Epithelial cell of esophagus (primary cell): ENCODE results near the gene CCSER2.
"Not testable (repeated sequence)": the region's sequence is repeated elsewhere in the genome, so short reads cannot be mapped to it uniquely, and the experiment has no call there.

Experiments used
- DNase-seq: peaks from one replicate; pipeline ENCODE4 v3.0.0; 2010; ENCODE audit warnings: low read depth
- H3K4me3 ChIP-seq: 2 replicates; pipeline ENCODE4 v1.5.1; 2011; ENCODE audit warnings: mild to moderate bottlenecking, low read length, control low read depth
- TF ChIP-seq, protein P1 (sequence below): IDR thresholded peaks from 2 replicates; pipeline ENCODE4 v1.5.1; 2011; ENCODE audit warnings: low read depth, mild to moderate bottlenecking, low read length, control low read depth, inconsistent platforms; ENCODE audit not compliant: insufficient read depth; ENCODE audit errors: missing control alignments

The CCSER2 gene

DNA sequence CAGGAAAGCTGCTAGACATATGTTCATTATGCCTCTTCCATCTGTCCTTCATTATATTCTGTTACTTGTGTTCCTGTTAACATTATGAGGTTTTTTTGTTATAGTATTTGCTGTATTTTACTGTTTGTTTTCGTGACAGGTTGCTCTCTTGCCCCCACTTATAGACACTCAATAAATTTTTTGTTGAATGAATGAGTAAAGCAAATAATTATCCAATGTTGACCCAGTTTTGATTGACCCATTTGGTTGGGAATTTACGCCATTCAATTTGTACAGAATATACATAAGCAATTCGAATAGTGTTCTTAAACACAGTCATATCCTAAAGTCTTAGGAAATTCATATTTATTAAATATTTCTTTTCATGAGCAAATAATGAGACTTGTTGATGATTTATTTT is 11.8 kb downstream of the CCSER2 start:
- DNase-seq = no peak
- H3K4me3 ChIP-seq = no peak overlapping the region
- TF ChIP-seq, protein P1, sequence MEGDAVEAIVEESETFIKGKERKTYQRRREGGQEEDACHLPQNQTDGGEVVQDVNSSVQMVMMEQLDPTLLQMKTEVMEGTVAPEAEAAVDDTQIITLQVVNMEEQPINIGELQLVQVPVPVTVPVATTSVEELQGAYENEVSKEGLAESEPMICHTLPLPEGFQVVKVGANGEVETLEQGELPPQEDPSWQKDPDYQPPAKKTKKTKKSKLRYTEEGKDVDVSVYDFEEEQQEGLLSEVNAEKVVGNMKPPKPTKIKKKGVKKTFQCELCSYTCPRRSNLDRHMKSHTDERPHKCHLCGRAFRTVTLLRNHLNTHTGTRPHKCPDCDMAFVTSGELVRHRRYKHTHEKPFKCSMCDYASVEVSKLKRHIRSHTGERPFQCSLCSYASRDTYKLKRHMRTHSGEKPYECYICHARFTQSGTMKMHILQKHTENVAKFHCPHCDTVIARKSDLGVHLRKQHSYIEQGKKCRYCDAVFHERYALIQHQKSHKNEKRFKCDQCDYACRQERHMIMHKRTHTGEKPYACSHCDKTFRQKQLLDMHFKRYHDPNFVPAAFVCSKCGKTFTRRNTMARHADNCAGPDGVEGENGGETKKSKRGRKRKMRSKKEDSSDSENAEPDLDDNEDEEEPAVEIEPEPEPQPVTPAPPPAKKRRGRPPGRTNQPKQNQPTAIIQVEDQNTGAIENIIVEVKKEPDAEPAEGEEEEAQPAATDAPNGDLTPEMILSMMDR = no peak

DNA sequence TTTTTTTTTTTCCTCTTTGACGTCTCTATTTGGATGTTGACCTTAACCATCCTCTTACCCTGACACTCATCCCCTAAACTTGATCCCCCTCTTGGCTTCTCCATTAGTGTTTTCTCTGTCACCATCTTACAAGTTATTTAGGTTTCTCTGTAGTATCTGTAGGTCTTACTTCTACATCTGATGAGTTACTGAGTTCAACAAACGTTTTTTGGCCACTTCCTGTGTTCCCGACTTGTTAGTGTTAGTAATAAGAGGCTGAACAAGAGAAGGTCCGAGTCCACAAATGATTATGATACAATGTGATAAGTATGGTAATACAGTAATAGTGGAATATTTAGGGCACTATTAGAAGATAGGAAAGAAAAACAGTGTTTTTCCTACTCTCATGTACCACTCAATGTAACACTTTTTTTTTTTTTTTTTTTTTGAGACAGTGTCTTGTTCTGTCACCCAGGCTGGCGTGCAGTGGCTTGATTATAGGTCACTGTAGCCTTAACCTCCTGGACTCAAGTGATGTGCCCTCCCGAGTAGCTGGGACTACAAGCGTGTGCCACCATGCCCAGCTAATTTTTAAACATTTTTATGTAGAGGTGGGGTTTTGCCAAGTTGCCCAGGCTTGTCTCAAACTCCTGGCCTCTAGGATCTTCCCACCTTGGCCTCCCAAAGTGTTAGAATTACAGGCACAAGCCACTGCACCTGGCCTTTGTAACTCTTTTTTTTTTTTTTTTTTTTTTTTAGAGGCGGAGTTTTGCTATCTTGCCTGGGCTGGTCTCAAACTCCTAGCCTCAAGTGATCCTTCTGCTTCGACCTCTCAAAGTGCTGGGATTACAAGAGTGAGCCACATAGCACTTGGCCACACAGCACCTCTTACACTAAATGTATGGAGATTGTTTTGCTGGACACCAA is 12.5 kb downstream of the CCSER2 start:
- DNase-seq = no peak
- TF ChIP-seq, protein P1 = no peak
- H3K4me3 ChIP-seq = no peak overlapping the region

DNA sequence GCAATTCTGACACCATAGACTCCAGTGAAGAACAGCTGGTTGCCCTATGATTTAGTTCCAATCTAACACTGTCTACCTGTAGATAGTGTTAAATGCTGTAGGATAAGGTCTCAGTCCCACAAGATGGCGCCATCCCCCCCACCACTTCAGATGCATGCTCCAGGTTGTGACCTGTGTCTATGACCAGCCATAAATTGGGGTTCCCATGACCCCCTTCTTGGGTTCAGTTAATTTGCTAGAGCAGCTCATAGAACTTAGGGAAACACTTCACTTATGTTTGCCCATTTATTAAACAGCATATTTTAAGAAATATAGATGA is 13.1 kb downstream of the CCSER2 start:
- DNase-seq = no peak
- H3K4me3 ChIP-seq = no peak overlapping the region
- TF ChIP-seq, protein P1 = no peak

DNA sequence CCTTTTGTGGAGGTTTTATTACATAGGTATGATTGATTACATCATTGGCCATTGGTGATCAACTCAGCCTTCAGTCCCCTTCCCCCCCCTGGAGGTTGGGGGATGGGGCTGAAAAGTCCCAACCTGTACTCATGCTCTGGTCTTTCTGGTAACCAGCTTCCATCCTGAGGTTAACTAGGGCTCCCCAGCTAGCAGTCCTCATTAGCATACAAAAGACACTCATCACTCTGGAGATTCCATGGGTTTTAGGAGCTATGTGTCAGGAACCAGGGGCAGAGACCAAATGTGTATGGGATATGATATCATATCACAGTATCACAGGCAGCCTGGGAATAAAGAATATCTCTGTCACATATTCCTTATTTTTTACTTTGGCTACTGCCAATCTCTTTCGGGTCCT is 13.6 kb downstream of the CCSER2 start:
- no peak overlapping the region for H3K4me3 ChIP-seq
- TF ChIP-seq, protein P1 = no peak
- DNase-seq = no peak

DNA sequence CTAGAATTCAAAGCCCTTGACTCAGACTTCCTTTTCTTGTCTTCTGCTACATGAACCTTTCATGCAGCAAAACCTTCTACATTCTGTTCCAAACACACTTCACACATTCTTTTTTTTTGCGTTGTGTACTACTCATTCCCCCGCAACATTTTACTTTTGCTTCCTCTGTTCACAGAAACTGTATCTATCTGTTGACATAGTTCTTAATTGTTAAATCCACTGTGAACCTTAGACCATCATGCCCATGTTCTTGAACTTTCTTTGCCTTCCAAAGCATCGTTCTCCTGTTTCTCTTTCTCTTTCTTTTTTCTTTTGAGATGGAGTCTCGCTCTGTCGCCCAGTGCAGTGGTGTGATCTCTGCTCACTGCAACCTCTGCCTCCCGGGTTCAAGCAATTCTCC is 14.2 kb downstream of the CCSER2 start:
- DNase-seq = no peak
- TF ChIP-seq, protein P1 = no peak
- no peak overlapping the region for H3K4me3 ChIP-seq

DNA sequence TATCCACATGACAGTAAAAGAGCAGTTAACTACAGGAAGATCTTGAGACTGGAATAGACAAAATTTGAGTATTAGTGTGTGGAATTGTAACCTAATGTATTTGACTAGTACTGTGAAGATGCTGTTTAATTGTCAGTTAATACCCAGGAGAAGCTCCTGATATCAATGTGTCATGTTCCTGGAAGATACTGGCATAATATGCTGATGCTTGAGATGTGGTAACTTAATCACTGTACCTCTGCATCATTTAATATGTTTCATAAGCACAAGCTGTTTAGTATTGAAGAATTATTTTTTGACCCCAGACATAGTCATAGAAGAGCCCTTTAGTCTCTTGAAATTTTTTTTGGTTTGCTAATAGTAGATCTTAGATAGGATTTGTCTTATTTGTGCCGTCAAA is 15.4 kb downstream of the CCSER2 start:
- DNase-seq = no peak
- no peak overlapping the region for H3K4me3 ChIP-seq
- TF ChIP-seq, protein P1 = no peak

DNA sequence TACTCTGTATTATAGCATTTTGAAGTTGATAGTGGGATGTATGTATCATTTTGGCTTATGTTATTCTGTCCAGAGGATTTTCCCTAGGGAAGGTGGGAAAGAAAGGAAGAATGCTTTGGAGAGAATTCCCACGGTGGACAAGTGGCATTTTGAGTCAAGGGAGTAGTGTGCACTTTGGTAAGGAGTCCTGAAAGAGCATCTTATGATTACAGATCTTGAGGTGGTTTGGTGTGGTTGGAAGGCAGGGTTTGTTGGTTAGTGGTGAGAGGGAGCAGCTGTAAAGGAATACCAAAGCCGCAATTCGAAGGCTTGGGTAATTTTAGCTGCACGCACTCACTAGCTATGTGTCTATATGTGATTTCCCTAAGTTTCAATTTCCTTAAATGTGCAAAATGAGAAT is 16.1 kb downstream of the CCSER2 start:
- DNase-seq = no peak
- TF ChIP-seq, protein P1 = no peak
- H3K4me3 ChIP-seq = no peak overlapping the region

DNA sequence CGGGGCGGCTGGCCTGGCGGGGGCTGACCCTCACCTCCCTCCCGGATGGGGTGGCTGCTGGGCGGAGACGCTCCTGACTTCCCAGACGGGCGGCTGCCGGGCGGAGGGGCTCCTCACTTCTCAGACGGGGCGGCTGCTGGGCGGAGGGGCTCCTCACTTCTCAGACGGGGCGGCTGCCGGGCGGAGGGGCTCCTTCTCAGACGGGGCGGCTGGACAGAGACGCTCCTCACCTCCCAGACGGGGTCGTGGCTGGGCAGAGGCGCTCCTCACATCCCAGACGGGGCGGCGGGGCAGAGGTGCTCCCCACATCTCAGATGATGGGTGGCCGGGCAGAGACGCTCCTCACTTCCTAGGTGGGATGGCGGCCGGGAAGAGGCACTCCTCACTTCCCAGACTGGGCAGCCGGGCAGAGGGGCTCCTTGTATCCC is 19.2 kb downstream of the CCSER2 start:
- H3K4me3 ChIP-seq, DNase-seq: not testable (repeated sequence)
